HL-60 (cell line): Measurements from ENCODE around the gene DAPP1.

ENCODE experiments used
- DNase-seq, 2 experiments: peaks; one replicate each; pipeline ENCODE4 v3.0.0-alpha.2; 2010 to 2020; ENCODE audit warnings: low read depth in 1 of 2, low spot score in 1 of 2
- H3K27ac ChIP-seq: fragments of 250-450 bp; sonication (Bioruptor Pico); replicated peaks from 2 replicates; pipeline ENCODE4 v1.5.1; 2020; ENCODE audit warnings: mild to moderate bottlenecking, moderate library complexity
- H3K27me3 ChIP-seq: fragments of 250-450 bp; sonication (Bioruptor Pico); 2 replicates; pipeline ENCODE4 v1.5.1; 2021; ENCODE audit warnings: mild to moderate bottlenecking, moderate library complexity; ENCODE audit not compliant: insufficient read depth, poor library complexity, severe bottlenecking
- H3K4me3 ChIP-seq: replicated peaks from 2 replicates; pipeline ENCODE4 v1.5.1; 2011; ENCODE audit warnings: mild to moderate bottlenecking, control low read depth, low read length; ENCODE audit not compliant: insufficient read depth
- CTCF ChIP-seq: IDR thresholded peaks from one replicate; pipeline ENCODE4 v1.5.1; 2011; ENCODE audit warnings: low read length, control low read depth, inconsistent platforms; ENCODE audit not compliant: insufficient read depth
- GABPA ChIP-seq: IDR thresholded peaks from 2 replicates; pipeline ENCODE4 v1.6.1; 2012; ENCODE audit warnings: low read depth
- POLR2AphosphoS5 ChIP-seq: IDR thresholded peaks from 2 replicates; pipeline ENCODE4 v1.6.1; 2012; ENCODE audit warnings: low read depth
- REST ChIP-seq: IDR thresholded peaks from 2 replicates; pipeline ENCODE4 v1.6.1; 2012; ENCODE audit warnings: low read depth; ENCODE audit not compliant: insufficient replicate concordance
- SPI1 ChIP-seq: IDR thresholded peaks from 2 replicates; pipeline ENCODE4 v1.6.1; 2012; ENCODE audit warnings: low read depth, mild to moderate bottlenecking, borderline replicate concordance

The DAPP1 gene

GRCh38 chr4:99845708-99846469 lies 29.3 kb downstream of the DAPP1 start:
- TF ChIP-seq SPI1 (no peak), CTCF (no peak), GABPA (no peak), POLR2AphosphoS5 (no peak), REST (no peak)
- DNase-seq: no peak
- Histone ChIP-seq H3K4me3 (no peak overlapping the region), H3K27ac (no peak overlapping the region; the same call in none of the 2 replicates), H3K27me3 (no peaks in the 10 kb centered on the region)

- H3K27ac ChIP-seq: peak overlapping the region; percentile 44
- no peak overlapping the region for H3K4me3 ChIP-seq
- DNase-seq: no peak
- no peaks in the 10 kb centered on the region for H3K27me3 ChIP-seq
- no peak for TF ChIP-seq POLR2AphosphoS5
- TF ChIP-seq CTCF: no peak
- TF ChIP-seq REST: no peak
- TF ChIP-seq SPI1: no peak
- no peak for TF ChIP-seq GABPA
Observed at GRCh38 chr4:99846891-99847290, 30.3 kb downstream of the DAPP1 start.

- Histone ChIP-seq H3K4me3 (no peak overlapping the region), H3K27ac (peak overlapping the region; percentile 44), H3K27me3 (no peaks in the 10 kb centered on the region)
- DNase-seq: peak in 1 of 2 experiments; percentile 43
- TF ChIP-seq SPI1 (peak; percentile 74), GABPA (no peak), REST (no peak)
Observed at GRCh38 chr4:99847362-99847976, 30.8 kb downstream of the DAPP1 start.
